Hippocampal formation (tissue), 2 donors: ENCODE data around the gene ALPK1.
"Not testable (repeated sequence)": the region's sequence is repeated elsewhere in the genome, so short reads cannot be mapped to it uniquely, and the experiment has no call there.

Experiments
- DNase-seq, 2 donors: peaks; one replicate each; lab custom pipeline; 2025; lab: John Stamatoyannopoulos, UW

ALPK1 gene

GRCh38 chr4:112451831-112452230, 154.7 kb downstream of the ALPK1 start:
- DNase-seq, result no peak

DNA sequence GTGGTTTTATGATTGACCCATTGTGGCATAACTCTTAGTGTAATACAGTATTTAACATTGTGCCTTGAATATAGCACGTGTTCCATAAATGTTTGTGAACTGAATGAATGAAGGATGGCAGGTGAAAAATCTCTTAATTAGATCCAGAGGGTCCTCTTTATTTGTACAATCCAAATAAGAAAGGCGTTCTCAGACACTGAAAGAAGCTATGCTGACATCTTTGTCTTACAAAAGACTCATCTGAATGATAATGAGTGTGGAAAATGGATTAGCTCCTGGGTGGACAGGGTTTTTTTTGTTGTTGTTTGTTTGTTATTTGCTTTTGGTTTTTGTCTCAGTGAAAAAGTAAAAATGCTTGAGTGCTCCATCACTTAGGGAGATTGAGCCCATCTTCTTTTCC, 156.2 kb downstream of the ALPK1 start:
- no peak for DNase-seq

GRCh38 chr4:112472318-112472717, 175.1 kb downstream of the ALPK1 start:
- DNase-seq, result no peak

- no peak for DNase-seq
Measured at GRCh38 chr4:112473985-112474384, 176.8 kb downstream of the ALPK1 start.

GRCh38 chr4:112485930-112486329, 188.8 kb downstream of the ALPK1 start:
- no peak for DNase-seq

- not testable (repeated sequence) for DNase-seq
Measured at GRCh38 chr4:112490808-112491207, 193.6 kb downstream of the ALPK1 start.
